ENCODE measurements around the gene KRTAP5-7.

GRCh38 chr11:71556018-71556417 lies 29.0 kb downstream of the KRTAP5-7 start:
- TF ChIP-seq MAX (IDR thresholded peaks at IDR 0.05; ENCODE audit: insufficient read depth, insufficient read length) (no peak), CTCF (IDR thresholded peaks at IDR 0.05; ENCODE audit: extremely low read depth in 1 of 2, insufficient read depth in 1 of 2, low read depth in 1 of 2, low read length in 2 of 2) (no peak), MYC (IDR thresholded peaks at IDR 0.05; ENCODE audit: low read depth, low read length) (no peak), POLR2A (IDR thresholded peaks at IDR 0.05; ENCODE audit: low read depth, low read length) (no peak)

Measured in endothelial cell of umbilical vein (primary cell).